ENCODE measurements around the gene MADD. TPM values are rescaled to one million over a fixed set of nuclear protein-coding genes. Genes with fewer than 3 reads are reported as not detected.
"Not testable (repeated sequence)": the region's sequence is repeated elsewhere in the genome, so short reads cannot be mapped to it uniquely, and the experiment has no call there.

Gene MADD
- total RNA-seq, 1 donor from 2014 or later, result 52.3 TPM

- intact Hi-C loops (cut with DNase I), result loop anchor here (5.0 kb wide), 1 partner anchor 964 kb away; no protein-coding TSS in a partner anchor
- DNase-seq (ENCODE audit: low spot score) (no peak), ATAC-seq (peak; percentile 75)
Observed at GRCh38 chr11:47305734-47306483, 36.0 kb downstream of the MADD start.

- ATAC-seq (no peak), DNase-seq (ENCODE audit: low spot score) (no peak)
- intact Hi-C loops (cut with DNase I), result loop anchor here (5.0 kb wide), 1 partner anchor 964 kb away; no protein-coding TSS in a partner anchor
Observed at GRCh38 chr11:47306484-47306844, 36.5 kb downstream of the MADD start.

DNA sequence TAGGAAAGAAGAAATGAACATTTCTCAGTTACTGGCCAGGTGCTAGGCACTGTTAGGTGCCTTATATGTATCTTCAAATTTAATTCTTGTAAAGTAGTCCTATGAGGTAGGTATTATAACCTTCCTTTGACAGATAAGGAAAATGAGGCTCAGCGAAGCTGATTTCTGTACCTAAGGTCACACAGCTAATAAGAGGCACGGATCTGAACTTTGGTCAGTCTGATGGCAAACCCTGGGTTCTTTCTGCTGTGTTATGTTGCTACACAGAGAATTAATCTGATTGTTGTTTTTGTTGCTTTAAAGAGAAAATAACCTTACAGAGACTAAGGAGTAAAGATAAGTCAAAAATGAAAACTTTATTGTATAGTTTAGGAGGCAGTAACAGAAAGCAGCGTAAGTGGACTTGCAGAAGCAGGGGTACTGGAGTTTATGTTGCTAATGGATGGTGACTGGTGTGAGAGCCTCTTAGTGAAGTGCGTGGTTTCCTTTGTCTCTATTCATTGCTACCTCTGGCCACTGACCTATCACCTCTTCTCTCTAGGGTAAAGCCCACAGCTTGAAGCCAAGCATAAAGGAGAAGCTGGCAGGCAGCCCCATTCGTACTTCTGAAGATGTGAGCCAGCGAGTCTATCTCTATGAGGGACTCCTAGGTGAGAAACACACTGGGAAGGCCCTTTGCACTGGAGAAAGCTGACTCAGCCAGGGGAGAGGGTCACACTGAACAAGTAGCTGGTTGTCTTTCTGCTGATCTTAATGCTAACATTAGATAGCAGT is 38.3 kb downstream of the MADD start:
- no peak for DNase-seq (ENCODE audit: low spot score)
- intact Hi-C loops (cut with DNase I), result loop anchor here (5.0 kb wide), 1 partner anchor 966 kb away; no protein-coding TSS in a partner anchor

GRCh38 chr11:47314992-47315391 is 45.1 kb downstream of the MADD start:
- DNase-seq (ENCODE audit: low spot score) (no peak), ATAC-seq (no peak)
- intact Hi-C loops (cut with DNase I), result no loop called here

More for the DNA sequence above, 38.3 kb downstream of the MADD start:
- no peak for ATAC-seq

DNA sequence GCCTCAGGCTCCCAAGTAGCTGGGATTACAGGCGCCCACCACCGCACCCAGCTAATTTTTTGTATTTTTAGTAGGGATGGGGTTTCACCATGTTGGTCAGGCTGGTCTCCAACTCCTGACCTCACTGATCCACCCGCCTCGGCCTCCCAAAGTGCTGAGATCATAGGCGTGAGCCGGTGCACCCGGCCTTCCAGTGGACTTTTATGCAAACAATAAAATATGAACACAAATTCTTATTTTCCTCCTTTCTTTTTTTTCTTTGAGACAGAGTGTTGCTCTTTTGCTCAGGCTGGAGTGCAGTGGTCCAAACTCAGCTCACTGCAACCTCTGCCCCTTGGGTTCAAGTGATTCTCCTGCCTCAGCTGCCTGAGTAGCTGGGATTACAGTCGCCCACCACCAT is 46.6 kb downstream of the MADD start:
- intact Hi-C loops (cut with DNase I); DNase-seq (ENCODE audit: low spot score); ATAC-seq: not testable (repeated sequence)

DNA sequence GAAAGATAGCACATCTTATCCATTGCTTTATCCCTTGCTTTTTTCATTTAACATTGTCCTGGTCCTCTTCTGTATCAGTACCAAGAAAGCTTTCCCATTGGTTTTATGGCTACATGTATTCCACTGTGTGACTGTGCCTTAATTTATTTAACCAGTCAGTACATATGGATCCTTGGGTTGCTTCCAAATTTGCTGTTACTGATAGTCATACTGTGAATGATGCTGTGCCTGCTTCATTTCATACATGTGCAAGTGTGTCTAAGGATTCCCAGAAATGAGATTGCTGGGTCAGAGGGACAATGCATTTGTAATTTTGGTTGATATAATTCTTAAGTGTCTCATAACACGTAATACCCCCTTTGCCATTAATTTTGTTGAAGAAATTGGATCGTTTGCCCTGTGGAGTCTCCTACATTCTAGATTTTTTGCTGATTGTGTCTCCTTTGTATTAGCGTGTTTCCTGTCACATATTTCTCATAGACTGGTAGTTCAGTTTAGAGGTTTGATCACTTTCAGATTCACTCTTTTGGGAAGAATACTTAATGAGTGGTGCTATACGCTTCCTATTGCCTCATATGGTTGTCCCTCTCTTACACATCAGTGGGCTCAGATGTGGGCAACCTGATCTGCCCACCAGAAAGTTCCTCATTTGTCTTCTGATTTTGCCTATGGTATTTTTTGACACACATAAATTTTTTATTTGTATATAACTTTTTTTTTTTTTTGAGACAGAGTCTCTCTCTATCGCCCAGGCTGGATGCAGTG is 47.3 kb downstream of the MADD start:
- intact Hi-C loops (cut with DNase I), result no loop called here
- ATAC-seq (no peak), DNase-seq (ENCODE audit: low spot score) (peak; percentile 3)

- DNase-seq (ENCODE audit: low spot score) (no peak), ATAC-seq (no peak)
- intact Hi-C loops (cut with DNase I), result no loop called here
Observed at GRCh38 chr11:47318166-47318565, 48.2 kb downstream of the MADD start.

DNA sequence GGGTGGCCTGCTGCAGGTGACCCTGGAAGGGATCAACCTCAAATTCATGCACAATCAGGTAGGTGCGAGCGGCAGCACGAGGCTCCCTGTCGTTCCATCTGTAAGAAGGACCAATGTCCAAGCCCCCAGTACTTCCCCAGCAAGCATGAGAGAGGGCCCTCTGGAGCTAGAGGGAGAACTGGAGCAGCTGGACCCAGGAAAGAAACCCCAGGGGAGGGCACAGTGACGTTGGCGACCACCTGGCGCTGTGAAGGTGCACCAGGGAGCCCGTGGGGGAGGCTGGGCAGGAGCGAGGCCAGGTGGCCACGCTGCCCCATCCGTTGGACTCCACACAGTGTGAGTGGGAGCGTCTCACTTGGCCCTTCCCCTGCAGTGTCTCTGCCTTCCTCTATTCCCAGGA is 54.6 kb downstream of the MADD start:
- intact Hi-C loops (cut with DNase I), result no loop called here
- no peak for DNase-seq (ENCODE audit: low spot score)
- ATAC-seq, result no peak

GRCh38 chr11:47325271-47326041 is 55.5 kb downstream of the MADD start:
- intact Hi-C loops (cut with DNase I), result no loop called here
- DNase-seq (ENCODE audit: low spot score), result no peak
- ATAC-seq, result no peak

DNA sequence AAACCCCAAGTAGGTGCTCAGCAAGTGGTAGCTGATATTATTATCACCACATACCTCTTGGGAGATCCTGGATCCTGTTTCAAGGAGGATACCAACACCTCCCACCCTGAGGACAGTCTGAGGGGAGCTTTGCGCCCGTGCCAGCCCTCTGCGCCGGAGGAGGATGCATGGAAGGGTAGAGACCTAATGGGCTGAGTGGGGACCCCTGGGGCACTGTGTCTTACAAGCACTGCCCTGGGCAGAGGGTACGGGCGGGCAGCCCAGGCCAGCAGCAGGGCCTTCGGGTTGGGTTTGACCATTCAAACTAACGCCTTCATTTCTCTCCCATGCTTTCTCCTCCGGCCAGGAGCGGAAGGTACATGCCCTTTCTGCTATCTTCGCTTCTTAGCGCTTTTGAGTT is 56.3 kb downstream of the MADD start:
- DNase-seq (ENCODE audit: low spot score) (no peak), ATAC-seq (peak; percentile 15)

DNA sequence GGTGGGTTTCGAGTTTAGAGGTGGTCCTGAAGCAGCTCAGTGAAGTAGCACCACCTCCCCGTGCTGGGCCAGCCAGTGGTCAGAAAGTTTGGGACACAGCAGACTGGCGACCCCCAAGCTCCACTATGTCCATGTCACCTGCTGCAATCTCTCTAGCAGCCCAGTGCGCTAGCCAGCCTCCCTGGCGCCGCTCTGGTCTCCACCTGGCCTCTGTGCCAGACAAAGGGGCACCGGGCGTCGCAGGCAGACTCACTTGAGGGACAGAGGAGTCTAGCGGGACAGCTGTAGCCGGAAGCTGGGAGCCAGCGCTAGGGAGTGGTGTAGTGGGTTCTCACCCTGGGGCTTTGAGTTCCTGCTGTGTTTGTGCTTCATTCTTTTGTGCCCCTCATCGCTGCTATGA is 57.1 kb downstream of the MADD start:
- ATAC-seq (no peak), DNase-seq (ENCODE audit: low spot score) (no peak)
- intact Hi-C loops (cut with DNase I), result no loop called here

More for the DNA sequence above, 56.3 kb downstream of the MADD start:
- intact Hi-C loops (cut with DNase I), result no loop called here

- DNase-seq (ENCODE audit: low spot score), result no peak
- no peak for ATAC-seq
- intact Hi-C loops (cut with DNase I), result no loop called here
Observed at GRCh38 chr11:47327949-47328348, 58.0 kb downstream of the MADD start.

DNA sequence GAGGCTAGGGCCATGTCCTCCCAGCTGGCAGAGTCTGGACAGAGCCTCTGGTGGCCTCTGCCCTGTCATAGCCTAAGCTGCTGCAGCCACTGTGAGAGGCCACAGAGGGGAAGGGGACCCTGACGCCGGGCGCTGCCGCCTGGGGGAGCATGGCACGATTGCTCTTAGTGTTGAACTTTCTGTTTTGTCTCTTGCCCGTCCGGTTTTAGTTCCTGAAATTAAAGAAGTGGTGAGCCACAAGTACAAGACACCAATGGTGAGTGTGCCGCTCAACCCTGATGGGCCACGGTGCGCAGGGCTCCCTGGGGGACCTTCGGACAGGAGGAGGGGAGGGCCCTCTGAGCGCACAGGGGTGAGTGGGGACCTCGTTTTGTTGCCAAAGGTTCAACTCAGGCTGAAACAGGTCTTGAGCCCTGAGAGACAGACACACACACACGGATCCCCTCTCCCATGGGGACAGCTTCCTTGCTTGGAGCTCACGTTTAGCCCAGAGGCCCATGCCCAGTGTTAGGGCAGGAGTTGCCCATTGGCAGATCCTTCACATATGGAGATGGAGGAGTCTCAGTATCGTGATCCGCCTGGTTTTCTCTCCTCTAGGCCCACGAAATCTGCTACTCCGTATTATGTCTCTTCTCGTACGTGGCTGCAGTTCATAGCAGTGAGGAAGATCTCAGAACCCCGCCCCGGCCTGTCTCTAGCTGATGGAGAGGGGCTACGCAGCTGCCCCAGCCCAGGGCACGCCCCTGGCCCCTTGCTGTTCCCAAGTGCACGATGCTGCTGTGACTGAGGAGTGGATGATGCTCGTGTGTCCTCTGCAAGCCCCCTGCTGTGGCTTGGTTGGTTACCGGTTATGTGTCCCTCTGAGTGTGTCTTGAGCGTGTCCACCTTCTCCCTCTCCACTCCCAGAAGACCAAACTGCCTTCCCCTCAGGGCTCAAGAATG is 58.8 kb downstream of the MADD start:
- intact Hi-C loops (cut with DNase I), result no loop called here
- ATAC-seq (peak; percentile 18), DNase-seq (ENCODE audit: low spot score) (no peak)

DNA sequence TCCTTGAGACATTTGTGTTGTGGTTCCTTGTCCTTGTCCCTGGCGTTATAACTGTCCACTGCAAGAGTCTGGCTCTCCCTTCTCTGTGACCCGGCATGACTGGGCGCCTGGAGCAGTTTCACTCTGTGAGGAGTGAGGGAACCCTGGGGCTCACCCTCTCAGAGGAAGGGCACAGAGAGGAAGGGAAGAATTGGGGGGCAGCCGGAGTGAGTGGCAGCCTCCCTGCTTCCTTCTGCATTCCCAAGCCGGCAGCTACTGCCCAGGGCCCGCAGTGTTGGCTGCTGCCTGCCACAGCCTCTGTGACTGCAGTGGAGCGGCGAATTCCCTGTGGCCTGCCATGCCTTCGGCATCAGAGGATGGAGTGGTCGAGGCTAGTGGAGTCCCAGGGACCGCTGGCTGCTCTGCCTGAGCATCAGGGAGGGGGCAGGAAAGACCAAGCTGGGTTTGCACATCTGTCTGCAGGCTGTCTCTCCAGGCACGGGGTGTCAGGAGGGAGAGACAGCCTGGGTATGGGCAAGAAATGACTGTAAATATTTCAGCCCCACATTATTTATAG is 59.6 kb downstream of the MADD start:
- no peak for DNase-seq (ENCODE audit: low spot score)
- ATAC-seq, result no peak
- intact Hi-C loops (cut with DNase I), result no loop called here

DNA sequence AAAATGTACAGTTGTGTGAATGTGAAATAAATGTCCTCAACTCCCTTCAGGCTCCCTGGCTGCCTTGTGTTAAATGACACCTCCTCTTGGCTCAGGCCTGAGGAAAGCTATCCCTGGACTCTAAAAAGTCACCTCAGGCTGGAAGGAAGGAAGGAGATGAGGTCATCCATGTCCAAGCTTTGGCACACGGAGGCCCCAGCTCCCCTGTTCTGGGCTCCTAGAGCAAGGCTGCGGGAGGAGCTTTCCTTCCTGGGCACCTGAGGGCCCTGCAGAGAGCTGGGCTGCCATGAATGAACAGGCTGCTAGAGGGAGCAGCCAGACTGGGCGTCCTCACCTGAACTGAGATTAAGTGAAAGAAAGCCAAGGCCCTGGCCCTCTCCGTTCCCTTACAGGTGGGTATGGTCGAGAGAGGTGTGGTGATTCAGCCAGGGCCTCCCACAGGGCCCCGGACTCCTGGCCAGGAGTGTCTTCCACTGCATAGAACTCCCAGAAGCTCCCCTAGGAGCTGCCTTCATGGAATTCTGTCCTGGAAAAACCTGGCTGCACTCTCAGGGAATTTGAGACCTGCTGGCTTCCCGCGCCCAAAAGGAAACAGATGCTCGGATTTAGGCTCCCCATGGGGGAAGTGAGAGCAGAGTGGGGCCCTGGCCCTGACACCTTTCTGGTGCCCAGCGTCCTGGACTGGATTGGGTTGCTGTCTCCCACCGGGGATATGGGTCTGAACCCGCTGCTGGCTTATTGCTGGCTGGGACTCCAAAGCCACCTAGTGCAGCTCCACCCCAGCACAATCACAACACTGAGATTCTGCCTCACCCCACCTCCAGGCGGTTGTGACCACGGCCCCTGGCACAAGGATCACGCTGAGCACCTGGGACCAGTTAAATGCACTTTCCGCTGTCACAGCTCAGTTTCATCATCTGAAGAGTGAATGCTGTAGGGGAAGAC is 60.3 kb downstream of the MADD start:
- no peak for DNase-seq (ENCODE audit: low spot score)
- ATAC-seq, result peak; percentile 19
- intact Hi-C loops (cut with DNase I), result no loop called here

DNA sequence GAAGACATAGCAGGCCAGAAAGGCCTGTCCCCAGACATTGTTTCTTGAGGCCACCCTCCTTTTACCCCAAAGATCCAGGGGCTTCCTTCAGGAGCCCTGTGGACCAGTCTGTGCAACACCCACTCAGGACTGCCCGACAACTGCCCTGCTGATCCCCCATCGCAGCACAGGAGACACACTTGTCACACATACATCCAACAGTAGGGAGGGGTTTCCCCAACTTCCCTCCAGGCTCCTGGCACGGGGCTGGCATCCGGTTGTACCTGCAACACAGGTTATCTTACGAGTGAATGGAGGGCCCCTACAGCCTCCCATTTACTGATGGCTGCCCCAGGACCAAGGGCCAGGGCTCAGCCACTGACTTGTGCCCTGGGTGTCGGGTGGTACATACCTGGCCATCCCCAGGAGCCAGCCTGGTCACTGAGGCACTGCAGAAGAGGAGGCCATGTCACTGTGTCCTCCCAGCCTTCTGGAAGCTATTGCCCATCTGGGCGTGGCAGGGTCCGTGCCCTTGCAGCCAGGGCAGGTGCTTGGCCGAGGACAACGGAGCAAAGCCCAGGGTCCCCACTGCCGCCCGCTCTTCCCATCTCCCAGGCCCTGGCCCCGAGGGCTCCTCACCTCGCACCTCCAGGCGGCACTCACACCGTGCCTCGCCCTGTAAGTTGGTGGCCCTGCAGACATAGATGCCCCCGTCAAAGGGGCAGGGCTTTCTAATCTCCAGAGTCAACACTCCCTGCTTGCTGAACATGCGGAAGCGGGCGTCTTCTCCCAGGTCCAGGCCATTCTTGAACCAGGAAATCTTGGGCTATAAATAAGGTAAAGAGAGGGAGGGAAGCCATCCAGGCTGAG is 61.7 kb downstream of the MADD start:
- intact Hi-C loops (cut with DNase I), result no loop called here
- DNase-seq (ENCODE audit: low spot score), result no peak
- ATAC-seq, result no peak
